Endodermal cell (in vitro differentiated cells): ENCODE measurements around the gene SPX. TPM values are rescaled to one million over a fixed set of nuclear protein-coding genes. Genes with fewer than 3 reads are reported as not detected.
A peak's percentile ranks its signal among the peaks of the same experiment; 100 is the strongest.

Experiments used
- DNase-seq: peaks from one replicate; pipeline ENCODE4 v3.0.0-alpha.2; 2017
- H3K27ac ChIP-seq: 2 replicates; pipeline ENCODE4 v1.5.1; 2013; ENCODE audit warnings: mild to moderate bottlenecking, low read depth, low read length, moderate library complexity
- H3K27me3 ChIP-seq: 2 replicates; pipeline ENCODE4 v1.6.1; 2013; ENCODE audit warnings: mild to moderate bottlenecking, low read length, moderate library complexity; ENCODE audit not compliant: insufficient read depth, control insufficient read depth, poor library complexity, severe bottlenecking
- H3K36me3 ChIP-seq: 2 replicates; pipeline ENCODE4 v1.7.0; 2013; ENCODE audit warnings: mild to moderate bottlenecking, low read length, moderate library complexity; ENCODE audit not compliant: control insufficient read depth, insufficient read depth
- H3K4me1 ChIP-seq: one replicate; pipeline ENCODE4 v1.7.0; 2013; ENCODE audit warnings: low read length; ENCODE audit not compliant: control insufficient read depth, insufficient read depth
- H3K4me3 ChIP-seq: 2 replicates; pipeline ENCODE4 v1.5.1; 2013; ENCODE audit warnings: mild to moderate bottlenecking, low read length, moderate library complexity
- H3K9ac ChIP-seq: 2 replicates; pipeline ENCODE4 v1.6.1; 2013; ENCODE audit warnings: mild to moderate bottlenecking, low read length, moderate library complexity; ENCODE audit not compliant: poor library complexity, severe bottlenecking; ENCODE audit errors: extremely low read depth
- H3K9me3 ChIP-seq: 2 replicates; pipeline ENCODE4 v1.6.1; 2013; ENCODE audit warnings: mild to moderate bottlenecking, low read length, moderate library complexity; ENCODE audit not compliant: control insufficient read depth
- H3K27ac Mint-ChIP-seq: 2 replicates; pipeline ENCODE4 v1.8.0; 2020; ENCODE audit warnings: mixed read lengths
- H3K27me3 Mint-ChIP-seq: 2 replicates; pipeline ENCODE4 v1.8.0; 2021; ENCODE audit warnings: mild to moderate bottlenecking, mixed read lengths; ENCODE audit not compliant: insufficient read depth
- H3K36me3 Mint-ChIP-seq: 2 replicates; pipeline ENCODE4 v1.8.0; 2020; ENCODE audit warnings: low read depth, mixed read lengths
- H3K4me1 Mint-ChIP-seq: 2 replicates; pipeline ENCODE4 v1.8.0; 2020; ENCODE audit warnings: mixed read lengths
- H3K4me3 Mint-ChIP-seq: 2 replicates; pipeline ENCODE4 v1.8.0; 2020; ENCODE audit warnings: mild to moderate bottlenecking, moderate library complexity, mixed read lengths
- H3K9me3 Mint-ChIP-seq: 2 replicates; pipeline ENCODE4 v1.8.0; 2020; ENCODE audit warnings: mild to moderate bottlenecking, mixed read lengths
- CTCF ChIP-seq: fragments of 200-600 bp; sonication (generic); conservative IDR thresholded peaks from 2 replicates; pipeline ENCODE4 v1.5.0; 2021; ENCODE audit warnings: antibody characterized with exemption, mild to moderate bottlenecking
- WGBS, 2 experiments: methylation state at CpG; one replicate each; pipeline versions ENCODE4 v1.1.5 to v1.1.7; 2013; ENCODE audit warnings: missing lambda C conversion rate in 2 of 2, mixed read lengths in 1 of 2; ENCODE audit not compliant: insufficient coverage in 1 of 2, insufficient read length in 1 of 2; 5-methylcytosine and 5-hydroxymethylcytosine counted together
- total RNA-seq, 2 donors: library from RNA; stranded (reverse); fragmentation: NEBNext Ultra II Directional in 1 of 2; extraction: Animal tissue kit (Norgen Biotek cat#: 25700) in 1 of 2; gene quantifications; 2 replicates in 1 of 2; 3 replicates in 1 of 2; pipeline ENCODE4 v1.2.1, GENCODE V29; 2021

The SPX gene
- total RNA-seq, 2 donors from 2014 or later, result 0.38 to 0.48 TPM

- peaks cover 14% of the 10 kb centered on the region for H3K36me3 Mint-ChIP-seq
- peaks cover 17% of the 10 kb centered on the region for H3K4me1 Mint-ChIP-seq
- DNase-seq, result no peak
- TF ChIP-seq CTCF, result no peak
- Histone ChIP-seq H3K9ac (peak overlapping the region; percentile 79), H3K27me3 (no peaks in the 10 kb centered on the region), H3K27ac (no peak overlapping the region), H3K4me3 (peak overlapping the region; percentile 96), H3K4me1 (peaks cover 7% of the 10 kb centered on the region), H3K36me3 (peaks cover 14% of the 10 kb centered on the region), H3K9me3 (no peaks in the 10 kb centered on the region)
- no peaks in the 10 kb centered on the region for H3K27me3 Mint-ChIP-seq
- H3K4me3 Mint-ChIP-seq, result no peak overlapping the region
- H3K27ac Mint-ChIP-seq, result no peak overlapping the region
- H3K9me3 Mint-ChIP-seq, result no peaks in the 10 kb centered on the region
- 78% methylated on average over 1 of the region's 1 CpG; no CpG with 5 or more reads in 1 of the 2 experiments for WGBS, 2 experiments
Measured at GRCh38 chr12:21502872-21503271, 23.2 kb upstream of the SPX start.

- Histone ChIP-seq H3K27me3 (no peaks in the 10 kb centered on the region), H3K4me1 (peaks cover 3% of the 10 kb centered on the region), H3K27ac (no peak overlapping the region), H3K9me3 (no peaks in the 10 kb centered on the region), H3K9ac (no peak overlapping the region), H3K36me3 (peaks cover 29% of the 10 kb centered on the region), H3K4me3 (no peak overlapping the region)
- H3K27me3 Mint-ChIP-seq, result no peaks in the 10 kb centered on the region
- no peak overlapping the region for H3K27ac Mint-ChIP-seq
- no peak for DNase-seq
- WGBS, 2 experiments, result 33% methylated on average over 2 of the region's 2 CpGs; no CpG with 5 or more reads in 1 of the 2 experiments
- H3K4me3 Mint-ChIP-seq, result no peak overlapping the region
- no peaks in the 10 kb centered on the region for H3K9me3 Mint-ChIP-seq
- peaks cover 28% of the 10 kb centered on the region for H3K36me3 Mint-ChIP-seq
- no peak for TF ChIP-seq CTCF
- H3K4me1 Mint-ChIP-seq, result peaks cover 14% of the 10 kb centered on the region
Measured at GRCh38 chr12:21505888-21506287, 20.2 kb upstream of the SPX start.

- no peaks in the 10 kb centered on the region for H3K9me3 Mint-ChIP-seq
- peaks cover 8% of the 10 kb centered on the region for H3K4me1 Mint-ChIP-seq
- peaks cover 37% of the 10 kb centered on the region for H3K36me3 Mint-ChIP-seq
- Histone ChIP-seq H3K4me3 (no peak overlapping the region), H3K9ac (no peak overlapping the region), H3K9me3 (no peaks in the 10 kb centered on the region), H3K27me3 (no peaks in the 10 kb centered on the region), H3K4me1 (peaks cover 3% of the 10 kb centered on the region), H3K36me3 (peaks cover 46% of the 10 kb centered on the region), H3K27ac (no peak overlapping the region)
- no peak overlapping the region for H3K4me3 Mint-ChIP-seq
- no peak overlapping the region for H3K27ac Mint-ChIP-seq
- 89 to 90% methylated on average over 2 of the region's 2 CpGs for WGBS, 2 experiments
- no peak for DNase-seq
- no peaks in the 10 kb centered on the region for H3K27me3 Mint-ChIP-seq
- TF ChIP-seq CTCF, result no peak
Measured at GRCh38 chr12:21507849-21508248, 18.2 kb upstream of the SPX start.
